Activated CD4-positive, CD25-positive, alpha-beta regulatory T cell treated with anti-CD3 and anti-CD28 coated beads, Interleukin-2, amount 50 U/mL, for 72 hours (primary cell): Measurements from ENCODE around the gene GOLGA6C.
"Not testable (repeated sequence)": the region's sequence is repeated elsewhere in the genome, so short reads cannot be mapped to it uniquely, and the experiment has no call there.

ENCODE experiments used
- DNase-seq: peaks from one replicate; pipeline ENCODE4 v3.0.0; 2021

The GOLGA6C gene

GRCh38 chr15:75258034-75258433, at the start of gene GOLGA6C:
GOLGA6C (plus strand) TSS chr15:75258334; CDS start chr15:75258599, 265 bp downstream.
- not testable (repeated sequence) for DNase-seq

DNA sequence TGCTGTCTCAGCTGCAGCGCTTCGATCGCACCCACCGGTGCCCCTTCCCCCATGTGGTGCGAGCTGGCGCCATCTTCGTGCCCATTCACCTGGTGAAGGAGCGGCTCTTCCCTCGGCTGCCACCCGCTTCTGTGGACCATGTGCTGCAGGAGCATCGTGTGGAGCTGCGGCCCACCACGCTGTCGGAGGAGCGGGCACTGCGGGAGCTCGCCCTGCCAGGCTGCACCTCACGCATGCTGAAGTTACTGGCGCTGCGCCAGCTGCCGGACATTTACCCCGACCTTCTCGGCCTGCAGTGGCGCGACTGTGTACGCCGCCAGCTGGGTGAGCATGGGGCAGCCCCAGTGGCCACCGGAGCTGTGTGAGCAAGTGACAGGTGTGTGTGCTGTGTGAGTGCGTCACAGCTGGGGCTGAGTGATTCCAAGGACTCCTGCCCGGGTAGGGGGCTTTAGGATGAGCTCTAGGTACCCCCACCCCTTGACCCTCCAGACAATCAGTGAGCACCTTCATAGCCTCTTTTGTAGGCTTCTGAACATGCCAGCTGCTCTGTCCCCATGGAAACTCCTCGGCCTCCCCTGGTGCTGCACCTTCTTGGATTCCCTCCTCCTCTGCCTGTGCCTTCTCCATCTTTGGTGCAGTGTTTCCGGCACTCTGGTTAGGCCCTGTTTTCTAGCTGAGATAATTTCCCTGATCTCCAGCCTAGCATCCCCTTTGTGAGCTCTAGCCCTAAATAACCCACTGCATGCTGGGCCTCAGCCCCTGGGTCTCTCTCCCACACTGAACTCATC, 49.4 kb upstream of the GOLGA6C start:
- no peak for DNase-seq

- no peak for DNase-seq
Measured at GRCh38 chr15:75209289-75209676, 48.9 kb upstream of the GOLGA6C start.

GRCh38 chr15:75210811-75211230, 47.3 kb upstream of the GOLGA6C start:
- no peak for DNase-seq

GRCh38 chr15:75211436-75212199, 46.5 kb upstream of the GOLGA6C start:
- no peak for DNase-seq

DNA sequence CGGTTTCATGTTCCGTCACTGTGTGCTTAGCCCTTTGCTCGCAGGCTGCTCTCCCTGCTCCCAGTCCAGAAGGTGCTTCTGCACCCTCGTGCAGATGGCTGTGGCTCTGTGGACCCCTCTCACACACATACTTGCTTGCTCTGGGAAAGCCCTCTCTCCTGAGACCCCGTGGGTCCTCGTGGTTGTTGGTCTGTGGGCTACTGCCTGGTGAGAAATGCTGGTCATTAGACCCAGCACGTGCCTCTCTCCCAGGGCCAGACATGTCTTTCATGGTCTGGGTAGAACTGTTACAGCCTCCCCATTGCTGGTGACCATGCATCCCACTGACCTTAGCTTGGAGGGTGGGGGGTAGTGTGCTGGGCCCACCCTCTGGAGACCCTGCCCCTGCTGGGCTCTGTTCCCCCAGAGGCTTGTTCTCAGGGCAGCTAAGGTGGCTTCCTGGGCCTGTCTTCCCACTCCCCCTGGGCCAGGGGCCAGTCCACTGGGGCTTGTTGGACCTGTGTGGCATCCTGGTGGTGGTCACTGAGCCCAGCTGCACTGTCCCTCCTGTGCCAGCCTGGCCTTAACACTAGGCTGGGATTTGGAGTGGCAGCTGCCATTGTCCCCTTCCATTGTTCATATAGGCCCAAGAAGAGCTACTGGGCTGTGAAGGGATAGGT, 45.8 kb upstream of the GOLGA6C start:
- DNase-seq: no peak

DNA sequence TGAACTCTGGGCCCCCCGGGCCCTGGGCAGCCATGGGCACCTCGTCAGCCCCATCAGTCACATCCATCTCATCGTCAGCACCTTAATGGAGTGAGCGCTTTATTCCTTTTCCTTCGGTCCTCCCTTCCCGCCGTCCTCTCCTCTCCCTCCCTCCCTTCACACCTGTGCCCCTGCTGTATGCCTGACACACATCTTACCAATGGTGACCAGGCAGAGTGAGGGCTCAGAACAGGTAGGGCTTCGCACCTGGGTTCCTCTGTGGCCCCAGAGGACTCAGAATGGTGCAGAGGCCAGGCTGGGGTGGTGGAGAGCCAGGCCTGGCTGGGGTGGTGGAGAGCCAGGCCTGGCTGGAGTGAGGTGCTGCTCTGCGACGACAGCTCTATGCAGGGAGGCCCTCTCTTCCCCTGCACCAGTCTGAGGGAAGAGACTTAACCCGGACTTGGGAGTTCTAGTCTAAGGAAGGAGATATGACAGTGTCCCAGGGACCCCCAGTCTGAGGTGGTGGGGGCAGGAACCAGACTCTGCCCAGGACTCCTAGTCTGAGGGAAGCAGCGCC, 44.8 kb upstream of the GOLGA6C start:
- DNase-seq: no peak

GRCh38 chr15:75213768-75214221, 44.3 kb upstream of the GOLGA6C start:
- no peak for DNase-seq

DNA sequence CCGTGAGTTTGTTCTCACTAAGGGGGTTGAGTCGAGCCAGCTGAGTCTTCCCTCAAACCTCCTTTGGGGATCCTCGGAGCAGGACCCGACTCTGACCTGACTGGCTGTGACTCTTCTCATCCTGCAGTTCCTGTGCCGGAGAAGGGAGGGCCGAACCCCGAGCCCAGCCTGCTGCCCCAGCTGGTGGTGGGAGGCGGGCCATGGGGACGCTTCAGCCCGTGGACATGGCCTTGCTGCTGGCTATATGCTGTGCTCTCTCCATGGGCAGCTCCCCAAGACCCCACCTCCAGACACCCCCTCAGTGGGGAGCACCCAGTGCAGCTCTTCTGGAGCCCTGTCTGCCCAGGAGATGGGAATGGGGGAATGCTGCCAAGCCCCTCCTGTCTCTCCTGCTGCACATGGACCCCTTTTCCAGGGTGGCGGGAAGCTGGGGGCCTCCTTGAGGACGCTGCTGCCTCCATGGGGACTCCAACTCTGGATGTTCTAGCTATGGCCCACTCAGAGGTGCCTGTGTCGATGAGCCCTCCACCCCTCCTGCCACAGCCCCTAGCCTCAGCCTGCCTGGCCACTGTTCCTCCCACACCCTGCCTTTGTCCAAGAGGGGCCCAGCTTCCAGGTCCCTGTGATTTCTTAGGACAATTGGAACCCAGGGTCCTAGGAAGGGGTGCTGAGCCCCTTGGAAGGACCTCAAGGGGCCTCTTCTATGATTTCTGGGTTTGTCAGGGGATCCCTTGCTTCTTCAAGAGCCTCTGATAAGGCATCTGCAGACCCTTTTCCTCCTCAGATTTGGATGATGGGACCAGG, 43.6 kb upstream of the GOLGA6C start:
- no peak for DNase-seq

GRCh38 chr15:75215107-75216004, 42.8 kb upstream of the GOLGA6C start:
- no peak for DNase-seq

DNA sequence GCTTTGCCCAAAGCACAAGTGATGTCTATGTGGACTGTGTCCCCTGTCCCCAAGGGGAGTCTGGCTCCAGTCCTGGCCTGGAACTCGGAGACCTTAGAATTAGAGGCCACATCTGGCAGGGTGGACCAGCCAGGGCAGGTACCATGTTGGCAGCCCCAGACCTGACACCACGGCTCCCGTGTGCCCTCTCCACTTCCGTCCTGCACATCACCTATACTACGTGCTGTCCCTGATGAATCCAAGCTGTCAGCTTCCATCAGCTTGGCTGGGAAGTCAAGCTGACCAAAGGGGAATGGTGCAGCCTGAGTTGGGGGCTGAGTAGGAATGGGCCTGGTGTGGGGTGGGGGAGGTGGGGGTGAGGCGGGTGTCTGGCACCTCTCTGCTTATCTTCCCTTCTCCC, 41.1 kb upstream of the GOLGA6C start:
- no peak for DNase-seq

DNA sequence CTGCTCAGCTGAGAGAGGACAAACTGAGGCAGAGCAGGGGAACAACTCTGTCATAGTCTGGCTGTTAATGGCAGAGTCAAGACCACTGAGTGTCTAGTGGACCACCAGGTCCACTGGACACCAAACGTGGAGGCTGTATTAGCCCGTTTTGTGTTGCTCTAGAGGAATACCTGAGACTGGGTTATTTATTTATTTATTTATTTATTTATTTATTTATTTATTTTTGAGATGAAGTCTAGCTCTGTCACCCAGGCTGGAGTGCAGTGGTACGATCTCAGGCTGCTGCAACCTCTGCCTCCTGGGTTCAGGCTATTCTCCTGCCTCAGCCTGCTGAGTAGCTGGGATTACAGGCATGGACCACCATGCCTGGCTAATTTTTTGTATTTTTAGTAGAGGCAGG, 40.6 kb upstream of the GOLGA6C start:
- DNase-seq: not testable (repeated sequence)

DNA sequence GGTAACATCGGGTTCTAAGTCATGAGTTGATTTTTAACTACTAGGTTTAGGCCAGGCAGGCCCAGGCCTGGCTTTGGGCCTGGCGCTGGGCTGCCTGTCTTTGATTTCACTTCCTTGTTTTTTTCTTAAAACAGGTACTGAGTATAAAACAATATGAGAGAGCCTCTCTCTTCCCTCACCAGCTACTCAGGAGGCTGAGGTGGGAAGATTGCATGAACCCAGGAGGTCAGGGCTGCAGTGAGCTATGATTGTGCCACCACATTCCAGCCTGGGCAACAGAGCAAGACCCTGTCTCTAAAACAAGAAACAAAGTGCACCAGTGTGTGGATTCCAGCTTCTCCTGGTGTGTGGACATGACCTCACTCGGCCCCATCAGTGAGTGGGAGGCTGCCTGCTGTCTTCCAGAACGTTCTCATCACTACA, 38.6 kb upstream of the GOLGA6C start:
- not testable (repeated sequence) for DNase-seq

DNA sequence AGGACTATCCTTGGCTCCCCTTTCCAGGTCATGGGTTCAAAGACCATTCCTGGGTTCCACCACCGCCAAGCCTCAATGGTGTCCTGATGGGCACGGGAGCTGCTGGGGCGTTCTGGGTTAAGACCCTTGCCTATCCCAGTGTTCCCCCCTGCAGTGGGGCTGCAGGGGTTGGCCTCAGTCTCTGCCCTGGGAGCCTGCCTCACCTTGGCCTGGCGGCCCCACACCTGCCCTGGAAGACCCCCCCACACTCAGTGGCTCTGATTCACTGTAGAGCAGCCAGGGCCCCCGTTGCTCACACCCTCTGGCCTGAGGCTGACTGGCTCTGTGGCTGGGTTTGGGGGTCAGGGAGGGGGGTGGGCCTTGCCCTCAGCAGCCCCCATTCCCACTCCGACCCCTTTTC, 34.4 kb upstream of the GOLGA6C start:
- DNase-seq: no peak

- DNase-seq: no peak
Measured at GRCh38 chr15:75224281-75224680, 33.9 kb upstream of the GOLGA6C start.

DNA sequence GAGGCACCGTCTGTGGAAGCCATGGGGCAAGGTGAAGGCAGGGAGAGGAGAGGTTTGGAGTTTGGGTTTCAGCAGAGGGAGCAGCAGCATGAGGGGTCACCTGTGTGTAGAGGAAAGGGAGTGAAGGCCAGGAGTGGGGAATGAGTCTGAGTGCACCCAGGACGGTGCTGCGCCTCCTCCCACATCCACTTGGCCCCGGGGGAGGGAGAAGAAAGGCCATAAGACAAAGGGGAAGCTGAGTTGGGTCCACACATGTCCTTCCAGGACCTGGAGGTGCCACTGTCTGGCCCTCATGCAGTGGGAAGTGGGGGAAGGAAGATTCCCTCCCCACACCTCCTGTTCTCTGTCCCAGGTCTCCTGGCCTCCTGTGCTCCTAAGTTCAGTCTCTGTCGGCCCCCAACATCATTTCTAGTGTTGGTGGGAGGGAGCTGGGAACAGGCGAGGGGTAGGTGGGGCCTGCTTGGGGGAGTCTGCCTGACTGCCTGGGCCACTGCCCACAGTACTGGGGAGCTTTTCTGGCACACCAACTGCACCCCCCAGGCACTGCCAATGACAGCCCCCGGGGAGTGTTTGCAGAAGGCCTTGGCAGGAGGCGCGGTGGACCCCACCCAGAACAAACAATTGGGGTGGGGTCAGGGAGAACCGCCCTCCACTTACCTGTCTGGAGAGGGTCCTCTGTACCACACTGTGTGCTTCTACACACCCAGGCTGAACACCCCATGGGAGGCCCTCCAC, 32.9 kb upstream of the GOLGA6C start:
- not testable (repeated sequence) for DNase-seq

DNA sequence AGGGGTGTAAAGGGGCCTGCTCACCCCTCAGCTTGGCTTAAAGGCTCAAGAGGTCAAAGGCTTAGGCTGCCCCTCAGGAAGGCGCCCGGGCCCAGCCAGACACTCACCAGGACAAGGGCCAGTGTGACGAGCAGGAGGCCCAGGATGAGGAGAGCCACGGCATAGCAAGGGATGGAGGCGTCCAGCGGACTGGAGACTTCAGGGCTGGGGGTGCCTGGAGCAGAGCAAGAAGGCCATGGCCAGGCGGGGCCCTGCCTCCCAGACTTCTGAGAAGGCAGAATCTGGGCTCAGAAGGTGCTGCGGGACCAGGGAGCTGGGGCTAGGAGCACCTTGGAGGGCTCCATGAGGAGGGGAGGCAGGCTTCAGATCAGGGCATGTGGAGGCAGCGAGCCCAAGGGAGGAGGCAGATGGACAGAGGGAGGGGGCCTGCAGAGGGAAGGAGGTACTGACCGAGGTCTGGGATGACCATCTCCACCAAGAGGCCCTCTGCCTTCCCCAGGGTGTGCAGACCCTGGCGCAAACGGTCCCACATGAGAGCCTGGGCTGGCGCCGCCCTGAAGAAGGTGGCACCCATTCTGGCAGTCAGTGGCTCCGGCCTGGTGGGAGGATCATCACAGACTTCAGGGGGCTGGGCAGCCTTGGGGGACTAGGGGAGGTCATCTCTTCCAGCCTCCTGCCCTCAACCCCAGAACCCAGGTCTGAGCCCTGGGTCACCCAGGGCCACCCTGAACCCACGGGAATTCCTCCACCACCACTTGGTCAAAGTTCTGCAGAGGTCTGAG, 32.0 kb upstream of the GOLGA6C start:
- no peak for DNase-seq

GRCh38 chr15:75227112-75227511, 31.0 kb upstream of the GOLGA6C start:
- not testable (repeated sequence) for DNase-seq

DNA sequence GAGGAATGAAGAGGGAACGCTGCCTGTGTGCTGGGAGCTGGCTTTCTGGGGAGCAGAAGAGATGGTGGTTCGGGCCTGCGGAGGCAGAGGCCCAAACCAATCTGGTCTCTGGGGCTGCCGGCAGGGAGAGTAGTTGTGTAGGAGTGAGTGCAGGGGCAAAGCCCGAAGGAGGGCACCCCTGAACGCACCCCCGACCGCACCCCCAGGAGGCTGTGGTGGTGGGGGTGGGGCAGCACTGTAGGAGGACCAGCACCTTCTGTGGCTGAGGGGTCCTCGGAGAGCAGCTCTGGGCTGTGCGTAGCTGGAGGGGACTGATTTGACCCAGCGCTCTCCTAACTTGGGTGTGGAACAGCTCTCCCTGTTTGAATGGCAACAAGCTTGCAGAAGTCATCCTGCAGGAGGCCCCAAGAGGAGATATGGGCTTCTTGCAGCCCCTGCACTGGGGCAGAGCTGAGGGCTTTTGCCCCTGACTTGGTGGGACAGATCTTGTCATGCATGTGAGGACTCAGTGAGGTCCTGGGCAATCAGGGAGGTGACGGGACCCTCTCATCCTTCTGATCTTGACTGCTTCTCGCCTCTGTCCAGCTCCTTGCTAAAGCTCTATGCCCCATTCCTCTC, 30.4 kb upstream of the GOLGA6C start:
- no peak for DNase-seq
